ENCODE measurements around the gene FAAP20. TPM values are rescaled to one million over a fixed set of nuclear protein-coding genes. Genes with fewer than 3 reads are reported as not detected.

Gene FAAP20
- total RNA-seq, 1 experiment from 2014 or later, result 112 TPM

DNA sequence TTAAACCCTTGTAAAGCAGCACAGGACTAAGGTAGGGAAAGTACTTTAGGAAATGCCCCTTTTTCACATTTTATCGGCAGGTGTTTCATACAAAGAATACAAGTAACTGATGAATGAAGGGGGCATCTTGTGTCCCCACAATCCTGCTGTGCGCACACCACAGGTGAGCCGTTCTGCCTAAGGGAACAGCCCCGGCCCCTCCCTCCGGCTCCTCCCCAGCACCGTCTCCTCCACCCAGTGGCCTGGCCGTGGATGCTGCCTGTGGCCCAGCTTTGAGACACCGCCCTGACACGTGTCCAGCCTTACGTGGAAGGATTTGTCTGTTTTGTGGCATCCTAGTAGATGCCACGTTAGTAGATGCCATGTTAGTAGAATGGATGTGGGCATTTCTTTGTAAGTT lies 12.8 kb downstream of the FAAP20 start:
- Histone ChIP-seq H4K20me1 (ENCODE audit: insufficient read depth) (no peaks in the 10 kb centered on the region), H3K4me2 (ENCODE audit: low read length) (no peak overlapping the region), H3K4me1 (ENCODE audit: control insufficient read depth in 1 of 2, insufficient read depth in 2 of 2, low read length in 2 of 2) (no peaks in the 10 kb centered on the region; a peak in 1 of 4 replicates), H3K9me3 (ENCODE audit: control insufficient read depth in 1 of 2, insufficient read depth in 1 of 2, low read depth in 1 of 2, low read length in 2 of 2) (no peaks in the 10 kb centered on the region), H3K27me3 (ENCODE audit: insufficient read depth, low read length) (no peaks in the 10 kb centered on the region), H2AFZ (ENCODE audit: low read depth, low read length, poor library complexity, severe bottlenecking) (no peak overlapping the region), H3K9me2 (ENCODE audit: insufficient read depth) (no peaks in the 10 kb centered on the region), H3K9ac (ENCODE audit: low read length) (no peak overlapping the region), H3K79me2 (ENCODE audit: insufficient read depth, low read length) (no peaks in the 10 kb centered on the region), H3K27ac (ENCODE audit: low read depth, low read length) (no peak overlapping the region), H3K4me3 (replicated peaks in 1 of 2; ENCODE audit: low read depth in 1 of 2, low read length in 2 of 2) (no peak overlapping the region), H3K36me3 (ENCODE audit: control insufficient read depth in 1 of 2, insufficient read depth in 2 of 2, low read length in 2 of 2) (peaks cover 3 to 5% of the 10 kb centered on the region in 2 experiments; a peak in 1 of 4 replicates)
- CTCF ChIA-PET, result no interaction called here
- RAD21 ChIA-PET (ENCODE audit: low non-redundant PET in 1 of 2, low total read pairs in 2 of 2, uncharacterized antibody in 2 of 2, unreplicated experiment in 2 of 2), result no interaction called here
- POLR2A ChIA-PET, result no interaction called here
- ATAC-seq, result no peak
- DNase-seq (ENCODE audit: low read depth, low spot score), result no peak
- BruUV-seq (replicated peaks), result no TSS peak
- intact Hi-C loops (cut with micrococcal nuclease), result no loop called here
- TF ChIP-seq POLR2AphosphoS5 (IDR thresholded peaks at IDR 0.05; ENCODE audit: low read depth, low read length) (no peak), ELF1 (IDR thresholded peaks at IDR 0.05; ENCODE audit: borderline replicate concordance, low read depth) (no peak), CBX3 (IDR thresholded peaks at IDR 0.05; ENCODE audit: low read depth) (no peak), SIN3A (IDR thresholded peaks at IDR 0.05; ENCODE audit: low read depth) (no peak), EGR1 (IDR thresholded peaks at IDR 0.05; ENCODE audit: low read depth) (no peak), EZH2 (IDR thresholded peaks at IDR 0.05) (no peak)
- TF ChIP-seq, protein P1, sequence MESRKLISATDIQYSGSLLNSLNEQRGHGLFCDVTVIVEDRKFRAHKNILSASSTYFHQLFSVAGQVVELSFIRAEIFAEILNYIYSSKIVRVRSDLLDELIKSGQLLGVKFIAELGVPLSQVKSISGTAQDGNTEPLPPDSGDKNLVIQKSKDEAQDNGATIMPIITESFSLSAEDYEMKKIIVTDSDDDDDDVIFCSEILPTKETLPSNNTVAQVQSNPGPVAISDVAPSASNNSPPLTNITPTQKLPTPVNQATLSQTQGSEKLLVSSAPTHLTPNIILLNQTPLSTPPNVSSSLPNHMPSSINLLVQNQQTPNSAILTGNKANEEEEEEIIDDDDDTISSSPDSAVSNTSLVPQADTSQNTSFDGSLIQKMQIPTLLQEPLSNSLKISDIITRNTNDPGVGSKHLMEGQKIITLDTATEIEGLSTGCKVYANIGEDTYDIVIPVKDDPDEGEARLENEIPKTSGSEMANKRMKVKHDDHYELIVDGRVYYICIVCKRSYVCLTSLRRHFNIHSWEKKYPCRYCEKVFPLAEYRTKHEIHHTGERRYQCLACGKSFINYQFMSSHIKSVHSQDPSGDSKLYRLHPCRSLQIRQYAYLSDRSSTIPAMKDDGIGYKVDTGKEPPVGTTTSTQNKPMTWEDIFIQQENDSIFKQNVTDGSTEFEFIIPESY (IDR thresholded peaks at IDR 0.05; ENCODE audit: extremely low read depth, insufficient replicate concordance, low read length), result no peak
- TF ChIP-seq, protein P2, sequence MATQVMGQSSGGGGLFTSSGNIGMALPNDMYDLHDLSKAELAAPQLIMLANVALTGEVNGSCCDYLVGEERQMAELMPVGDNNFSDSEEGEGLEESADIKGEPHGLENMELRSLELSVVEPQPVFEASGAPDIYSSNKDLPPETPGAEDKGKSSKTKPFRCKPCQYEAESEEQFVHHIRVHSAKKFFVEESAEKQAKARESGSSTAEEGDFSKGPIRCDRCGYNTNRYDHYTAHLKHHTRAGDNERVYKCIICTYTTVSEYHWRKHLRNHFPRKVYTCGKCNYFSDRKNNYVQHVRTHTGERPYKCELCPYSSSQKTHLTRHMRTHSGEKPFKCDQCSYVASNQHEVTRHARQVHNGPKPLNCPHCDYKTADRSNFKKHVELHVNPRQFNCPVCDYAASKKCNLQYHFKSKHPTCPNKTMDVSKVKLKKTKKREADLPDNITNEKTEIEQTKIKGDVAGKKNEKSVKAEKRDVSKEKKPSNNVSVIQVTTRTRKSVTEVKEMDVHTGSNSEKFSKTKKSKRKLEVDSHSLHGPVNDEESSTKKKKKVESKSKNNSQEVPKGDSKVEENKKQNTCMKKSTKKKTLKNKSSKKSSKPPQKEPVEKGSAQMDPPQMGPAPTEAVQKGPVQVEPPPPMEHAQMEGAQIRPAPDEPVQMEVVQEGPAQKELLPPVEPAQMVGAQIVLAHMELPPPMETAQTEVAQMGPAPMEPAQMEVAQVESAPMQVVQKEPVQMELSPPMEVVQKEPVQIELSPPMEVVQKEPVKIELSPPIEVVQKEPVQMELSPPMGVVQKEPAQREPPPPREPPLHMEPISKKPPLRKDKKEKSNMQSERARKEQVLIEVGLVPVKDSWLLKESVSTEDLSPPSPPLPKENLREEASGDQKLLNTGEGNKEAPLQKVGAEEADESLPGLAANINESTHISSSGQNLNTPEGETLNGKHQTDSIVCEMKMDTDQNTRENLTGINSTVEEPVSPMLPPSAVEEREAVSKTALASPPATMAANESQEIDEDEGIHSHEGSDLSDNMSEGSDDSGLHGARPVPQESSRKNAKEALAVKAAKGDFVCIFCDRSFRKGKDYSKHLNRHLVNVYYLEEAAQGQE (IDR thresholded peaks at IDR 0.05; ENCODE audit: low read depth), result no peak
- TF ChIP-seq, protein P3, sequence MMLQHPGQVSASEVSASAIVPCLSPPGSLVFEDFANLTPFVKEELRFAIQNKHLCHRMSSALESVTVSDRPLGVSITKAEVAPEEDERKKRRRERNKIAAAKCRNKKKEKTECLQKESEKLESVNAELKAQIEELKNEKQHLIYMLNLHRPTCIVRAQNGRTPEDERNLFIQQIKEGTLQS (IDR thresholded peaks at IDR 0.05), result no peak
